A549 (cell line): ENCODE results near the gene GORASP1. TPM values are rescaled to one million over a fixed set of nuclear protein-coding genes. Genes with fewer than 3 reads are reported as not detected.

Experiments
- BHLHE40 ChIP-seq: IDR thresholded peaks from 2 replicates; pipeline ENCODE4 v1.6.1; 2012; ENCODE audit warnings: low read depth, low read length, inconsistent platforms
- CHD2 ChIP-seq: fragments of 150-350 bp; IDR thresholded peaks from 2 replicates; pipeline ENCODE4 v1.6.1; 2014; ENCODE audit warnings: low read length; ENCODE audit not compliant: partially characterized antibody
- E2F6 ChIP-seq: IDR thresholded peaks from 2 replicates; pipeline ENCODE4 v1.6.1; 2012; ENCODE audit warnings: low read depth, borderline replicate concordance
- EHF ChIP-seq: fragments of 250-450 bp; sonication (Bioruptor Pico); IDR thresholded peaks from 2 replicates; pipeline ENCODE4 v1.5.0; 2020; ENCODE audit warnings: mild to moderate bottlenecking
- EP300 ChIP-seq, 2 experiments: fragments of >200 bp; sonication (Bioruptor Twin); formaldehyde crosslinking; IDR thresholded peaks; 2 replicates in 1 of 2; 3 replicates in 1 of 2; pipeline ENCODE4 v1.6.1; 2016 to 2017
- ESRRA ChIP-seq: fragments of 150-350 bp; IDR thresholded peaks from 2 replicates; pipeline ENCODE4 v1.6.1; 2014; ENCODE audit warnings: mild to moderate bottlenecking, low read length, borderline replicate concordance
- FOSB ChIP-seq: fragments of 250-450 bp; sonication (Bioruptor Pico); IDR thresholded peaks from 2 replicates; pipeline ENCODE4 v1.5.0; 2020; ENCODE audit warnings: mild to moderate bottlenecking, moderate library complexity
- FOXS1 ChIP-seq: fragments of 250-450 bp; sonication (Bioruptor Pico); IDR thresholded peaks from 2 replicates; pipeline ENCODE4 v1.5.0; 2020; ENCODE audit warnings: mild to moderate bottlenecking, moderate library complexity
- HDAC2 ChIP-seq: fragments of 200-600 bp; sonication (generic); IDR thresholded peaks from 2 replicates; pipeline ENCODE4 v1.6.1; 2016
- HES2 ChIP-seq: fragments of >200 bp; sonication (Bioruptor Twin); formaldehyde crosslinking; IDR thresholded peaks from 2 replicates; pipeline ENCODE4 v1.6.1; 2016
- HOXB13 ChIP-seq: fragments of 250-450 bp; sonication (Bioruptor Pico); IDR thresholded peaks from 2 replicates; pipeline ENCODE4 v1.5.0; 2020; ENCODE audit warnings: low read depth, mild to moderate bottlenecking, moderate library complexity
- KDM5A ChIP-seq: fragments of 200-600 bp; sonication (generic); IDR thresholded peaks from 2 replicates; pipeline ENCODE4 v1.6.1; 2016; ENCODE audit warnings: antibody characterized with exemption, mild to moderate bottlenecking
- MAFK ChIP-seq: fragments of 450-650 bp; IDR thresholded peaks from 2 replicates; pipeline ENCODE4 v1.6.1; 2014; ENCODE audit not compliant: partially characterized antibody
- MAZ ChIP-seq: fragments of 150-350 bp; IDR thresholded peaks from 2 replicates; pipeline ENCODE4 v1.6.1; 2014; ENCODE audit warnings: antibody characterized with exemption, low read depth, low read length, borderline replicate concordance
- NPAS2 ChIP-seq: fragments of 250-450 bp; sonication (Bioruptor Pico); IDR thresholded peaks from 2 replicates; pipeline ENCODE4 v1.8.0; 2022; ENCODE audit warnings: mild to moderate bottlenecking, moderate library complexity, borderline replicate concordance
- NR3C1 ChIP-seq: fragments of >200 bp; sonication (Bioruptor Twin); formaldehyde crosslinking; IDR thresholded peaks from 3 replicates; pipeline ENCODE4 v1.6.1; 2017
- PBX3 ChIP-seq: IDR thresholded peaks from 2 replicates; pipeline ENCODE4 v1.6.1; 2012
- PHF8 ChIP-seq: fragments of 200-600 bp; sonication (generic); IDR thresholded peaks from 2 replicates; pipeline ENCODE4 v1.6.1; 2016; ENCODE audit warnings: low read depth, mild to moderate bottlenecking, antibody characterized with exemption, moderate library complexity, borderline replicate concordance
- POLR2A ChIP-seq: IDR thresholded peaks from 2 replicates; pipeline ENCODE4 v1.6.1; 2012; ENCODE audit warnings: mild to moderate bottlenecking, low read length
- POLR2AphosphoS2 ChIP-seq: conservative IDR thresholded peaks from 2 replicates; pipeline ENCODE4 v1.6.1; 2012; ENCODE audit warnings: low read length, improper control_type of control experiment, inconsistent platforms
- RARB ChIP-seq: fragments of 250-450 bp; sonication (Bioruptor Pico); IDR thresholded peaks from 2 replicates; pipeline ENCODE4 v1.8.0; 2021; ENCODE audit warnings: mild to moderate bottlenecking, moderate library complexity
- TP53 ChIP-seq: fragments of 250-450 bp; sonication (Bioruptor Pico); IDR thresholded peaks from 2 replicates; pipeline ENCODE4 v1.5.0; 2021; ENCODE audit warnings: mild to moderate bottlenecking, moderate library complexity
- ZNF302 ChIP-seq: fragments of 250-450 bp; sonication (Bioruptor Pico); IDR thresholded peaks from 2 replicates; pipeline ENCODE4 v1.9.0; 2021; ENCODE audit warnings: inconsistent platforms, mild to moderate bottlenecking, moderate library complexity
- polyA plus RNA-seq, 4 experiments: library from polyadenylated mRNA; depleted of rRNA in 3 of 4; stranded (reverse); fragments of >200 nt; fragmentation: RNase III in 1 of 4; extraction: RNeasy Plus Mini Kit Qiagen cat#74134 plus additional on column Dnase treatment in 1 of 4; gene quantifications; 2 replicates in 3 of 4; 3 replicates in 1 of 4; pipeline ENCODE4 v1.2.3, GENCODE V29; 2011 to 2017
- TF ChIP-seq, protein P1 (sequence below): fragments of 200-600 bp; sonication (generic); IDR thresholded peaks from 2 replicates; pipeline ENCODE4 v1.6.1; 2016; ENCODE audit warnings: antibody characterized with exemption, mild to moderate bottlenecking, moderate library complexity
- TF ChIP-seq, protein P2 (sequence below): fragments of 250-450 bp; sonication (Bioruptor Pico); IDR thresholded peaks from 2 replicates; pipeline ENCODE4 v1.5.0; 2021; ENCODE audit warnings: mild to moderate bottlenecking, moderate library complexity, borderline replicate concordance
- TF ChIP-seq, protein P3 (sequence below): fragments of 150-350 bp; IDR thresholded peaks from 2 replicates; pipeline ENCODE4 v1.6.1; 2014; ENCODE audit warnings: low read depth, mild to moderate bottlenecking, low read length
- TF ChIP-seq, protein P4 (sequence below): fragments of >200 bp; sonication (Bioruptor Twin); formaldehyde crosslinking; IDR thresholded peaks from 3 replicates; pipeline ENCODE4 v1.5.1; 2016
- TF ChIP-seq, protein P5 (sequence below): fragments of 250-450 bp; sonication (Bioruptor Pico); IDR thresholded peaks from 2 replicates; pipeline ENCODE4 v1.5.0; 2020; ENCODE audit warnings: low read depth, mild to moderate bottlenecking, moderate library complexity
- TF ChIP-seq, protein P6 (sequence below): IDR thresholded peaks from 2 replicates; pipeline ENCODE4 v1.6.1; 2012

GORASP1 gene
- polyA plus RNA-seq, 2 of the 4 experiments (the other 2 are of a cell fraction), result 30.3 to 32.3 TPM

DNA sequence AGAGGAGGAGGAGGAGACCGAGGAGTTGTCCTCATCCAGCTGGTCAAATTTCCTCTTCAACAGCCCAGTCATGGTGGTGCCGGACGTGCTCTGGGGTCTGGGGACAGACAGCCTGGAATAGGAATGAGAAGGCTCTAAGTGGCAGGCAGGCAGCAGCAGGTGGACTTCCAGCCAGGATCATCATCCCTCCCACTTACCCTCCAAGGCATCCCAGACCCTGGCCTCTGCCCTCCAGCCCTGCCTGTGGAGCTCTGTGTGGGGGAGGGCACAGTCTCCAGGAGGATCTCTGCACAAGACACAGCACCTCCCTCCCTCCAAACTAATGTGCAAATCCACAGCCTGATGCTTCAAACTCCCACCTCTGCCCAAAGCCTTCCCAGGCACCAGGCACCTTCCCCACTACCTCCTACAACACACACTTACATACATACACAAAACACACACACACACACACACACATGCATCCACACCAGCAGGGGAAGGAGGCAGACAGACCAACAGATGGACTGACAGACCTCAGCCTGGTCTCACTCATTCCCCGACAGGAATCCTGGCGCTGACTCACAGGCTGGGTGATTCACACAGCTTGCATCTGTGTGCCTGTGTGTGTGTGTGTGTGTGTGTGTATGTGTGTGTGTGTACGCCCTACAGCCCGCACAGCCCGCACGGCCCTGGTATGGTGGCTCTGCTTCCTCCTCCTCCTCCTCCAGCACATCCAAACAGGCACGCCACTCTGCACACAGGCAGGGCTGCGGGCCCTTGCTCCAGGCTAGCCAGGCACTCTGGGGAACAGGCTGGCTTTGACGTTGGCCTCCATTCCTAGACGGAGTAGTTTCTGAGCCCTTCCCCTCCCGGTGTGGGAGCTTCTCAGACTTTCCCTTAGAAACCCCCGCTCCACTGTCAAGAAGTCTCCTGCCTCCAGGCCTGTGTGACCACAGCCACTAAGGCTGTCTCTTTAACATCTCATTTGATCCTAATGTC is 39.5 kb upstream of the GORASP1 start (continued):
- TF ChIP-seq, protein P1, sequence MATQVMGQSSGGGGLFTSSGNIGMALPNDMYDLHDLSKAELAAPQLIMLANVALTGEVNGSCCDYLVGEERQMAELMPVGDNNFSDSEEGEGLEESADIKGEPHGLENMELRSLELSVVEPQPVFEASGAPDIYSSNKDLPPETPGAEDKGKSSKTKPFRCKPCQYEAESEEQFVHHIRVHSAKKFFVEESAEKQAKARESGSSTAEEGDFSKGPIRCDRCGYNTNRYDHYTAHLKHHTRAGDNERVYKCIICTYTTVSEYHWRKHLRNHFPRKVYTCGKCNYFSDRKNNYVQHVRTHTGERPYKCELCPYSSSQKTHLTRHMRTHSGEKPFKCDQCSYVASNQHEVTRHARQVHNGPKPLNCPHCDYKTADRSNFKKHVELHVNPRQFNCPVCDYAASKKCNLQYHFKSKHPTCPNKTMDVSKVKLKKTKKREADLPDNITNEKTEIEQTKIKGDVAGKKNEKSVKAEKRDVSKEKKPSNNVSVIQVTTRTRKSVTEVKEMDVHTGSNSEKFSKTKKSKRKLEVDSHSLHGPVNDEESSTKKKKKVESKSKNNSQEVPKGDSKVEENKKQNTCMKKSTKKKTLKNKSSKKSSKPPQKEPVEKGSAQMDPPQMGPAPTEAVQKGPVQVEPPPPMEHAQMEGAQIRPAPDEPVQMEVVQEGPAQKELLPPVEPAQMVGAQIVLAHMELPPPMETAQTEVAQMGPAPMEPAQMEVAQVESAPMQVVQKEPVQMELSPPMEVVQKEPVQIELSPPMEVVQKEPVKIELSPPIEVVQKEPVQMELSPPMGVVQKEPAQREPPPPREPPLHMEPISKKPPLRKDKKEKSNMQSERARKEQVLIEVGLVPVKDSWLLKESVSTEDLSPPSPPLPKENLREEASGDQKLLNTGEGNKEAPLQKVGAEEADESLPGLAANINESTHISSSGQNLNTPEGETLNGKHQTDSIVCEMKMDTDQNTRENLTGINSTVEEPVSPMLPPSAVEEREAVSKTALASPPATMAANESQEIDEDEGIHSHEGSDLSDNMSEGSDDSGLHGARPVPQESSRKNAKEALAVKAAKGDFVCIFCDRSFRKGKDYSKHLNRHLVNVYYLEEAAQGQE, result no peak
- TF ChIP-seq PHF8, result no peak
- TF ChIP-seq, protein P2, sequence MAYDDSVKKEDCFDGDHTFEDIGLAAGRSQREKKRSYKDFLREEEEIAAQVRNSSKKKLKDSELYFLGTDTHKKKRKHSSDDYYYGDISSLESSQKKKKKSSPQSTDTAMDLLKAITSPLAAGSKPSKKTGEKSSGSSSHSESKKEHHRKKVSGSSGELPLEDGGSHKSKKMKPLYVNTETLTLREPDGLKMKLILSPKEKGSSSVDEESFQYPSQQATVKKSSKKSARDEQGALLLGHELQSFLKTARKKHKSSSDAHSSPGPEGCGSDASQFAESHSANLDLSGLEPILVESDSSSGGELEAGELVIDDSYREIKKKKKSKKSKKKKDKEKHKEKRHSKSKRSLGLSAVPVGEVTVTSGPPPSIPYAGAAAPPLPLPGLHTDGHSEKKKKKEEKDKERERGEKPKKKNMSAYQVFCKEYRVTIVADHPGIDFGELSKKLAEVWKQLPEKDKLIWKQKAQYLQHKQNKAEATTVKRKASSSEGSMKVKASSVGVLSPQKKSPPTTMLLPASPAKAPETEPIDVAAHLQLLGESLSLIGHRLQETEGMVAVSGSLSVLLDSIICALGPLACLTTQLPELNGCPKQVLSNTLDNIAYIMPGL (CRISPR knock-in tag), result no peak
- TF ChIP-seq POLR2A, result no peak
- no peak for TF ChIP-seq NPAS2 (CRISPR knock-in tag)
- no peak for TF ChIP-seq HOXB13 (CRISPR knock-in tag)
- TF ChIP-seq FOXS1, result no peak
- no peak for TF ChIP-seq ZNF302 (CRISPR knock-in tag)
- TF ChIP-seq, protein P3, sequence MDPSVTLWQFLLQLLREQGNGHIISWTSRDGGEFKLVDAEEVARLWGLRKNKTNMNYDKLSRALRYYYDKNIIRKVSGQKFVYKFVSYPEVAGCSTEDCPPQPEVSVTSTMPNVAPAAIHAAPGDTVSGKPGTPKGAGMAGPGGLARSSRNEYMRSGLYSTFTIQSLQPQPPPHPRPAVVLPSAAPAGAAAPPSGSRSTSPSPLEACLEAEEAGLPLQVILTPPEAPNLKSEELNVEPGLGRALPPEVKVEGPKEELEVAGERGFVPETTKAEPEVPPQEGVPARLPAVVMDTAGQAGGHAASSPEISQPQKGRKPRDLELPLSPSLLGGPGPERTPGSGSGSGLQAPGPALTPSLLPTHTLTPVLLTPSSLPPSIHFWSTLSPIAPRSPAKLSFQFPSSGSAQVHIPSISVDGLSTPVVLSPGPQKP, result no peak
- no peak for TF ChIP-seq PBX3
- TF ChIP-seq, protein P4, sequence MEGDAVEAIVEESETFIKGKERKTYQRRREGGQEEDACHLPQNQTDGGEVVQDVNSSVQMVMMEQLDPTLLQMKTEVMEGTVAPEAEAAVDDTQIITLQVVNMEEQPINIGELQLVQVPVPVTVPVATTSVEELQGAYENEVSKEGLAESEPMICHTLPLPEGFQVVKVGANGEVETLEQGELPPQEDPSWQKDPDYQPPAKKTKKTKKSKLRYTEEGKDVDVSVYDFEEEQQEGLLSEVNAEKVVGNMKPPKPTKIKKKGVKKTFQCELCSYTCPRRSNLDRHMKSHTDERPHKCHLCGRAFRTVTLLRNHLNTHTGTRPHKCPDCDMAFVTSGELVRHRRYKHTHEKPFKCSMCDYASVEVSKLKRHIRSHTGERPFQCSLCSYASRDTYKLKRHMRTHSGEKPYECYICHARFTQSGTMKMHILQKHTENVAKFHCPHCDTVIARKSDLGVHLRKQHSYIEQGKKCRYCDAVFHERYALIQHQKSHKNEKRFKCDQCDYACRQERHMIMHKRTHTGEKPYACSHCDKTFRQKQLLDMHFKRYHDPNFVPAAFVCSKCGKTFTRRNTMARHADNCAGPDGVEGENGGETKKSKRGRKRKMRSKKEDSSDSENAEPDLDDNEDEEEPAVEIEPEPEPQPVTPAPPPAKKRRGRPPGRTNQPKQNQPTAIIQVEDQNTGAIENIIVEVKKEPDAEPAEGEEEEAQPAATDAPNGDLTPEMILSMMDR, result no peak
- 0 out of 2 replicates have a peak, but pooled peaks have one; percentile 43 for TF ChIP-seq RARB (CRISPR knock-in tag)
- TF ChIP-seq MAFK, result no peak
- TF ChIP-seq ESRRA, result no peak
- no peak for TF ChIP-seq NR3C1
- TF ChIP-seq, protein P5, sequence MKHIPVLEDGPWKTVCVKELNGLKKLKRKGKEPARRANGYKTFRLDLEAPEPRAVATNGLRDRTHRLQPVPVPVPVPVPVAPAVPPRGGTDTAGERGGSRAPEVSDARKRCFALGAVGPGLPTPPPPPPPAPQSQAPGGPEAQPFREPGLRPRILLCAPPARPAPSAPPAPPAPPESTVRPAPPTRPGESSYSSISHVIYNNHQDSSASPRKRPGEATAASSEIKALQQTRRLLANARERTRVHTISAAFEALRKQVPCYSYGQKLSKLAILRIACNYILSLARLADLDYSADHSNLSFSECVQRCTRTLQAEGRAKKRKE (CRISPR knock-in tag), result peak; percentile 51; the same call in 1 of the 2 replicates
- no peak for TF ChIP-seq KDM5A
- peak in 1 of 2 experiments; percentile 47; a peak in 1 of 5 replicates for TF ChIP-seq EP300 (IDR thresholded peaks at IDR 0.05)
- TF ChIP-seq EHF, result no peak
- TF ChIP-seq POLR2AphosphoS2, result no peak; the same call in 1 of the 2 replicates
- TF ChIP-seq HES2, result no peak
- TF ChIP-seq HDAC2, result no peak
- TF ChIP-seq E2F6, result no peak
- TF ChIP-seq FOSB (CRISPR knock-in tag), result no peak
- no peak for TF ChIP-seq TP53 (CRISPR knock-in tag)
- TF ChIP-seq, protein P6, sequence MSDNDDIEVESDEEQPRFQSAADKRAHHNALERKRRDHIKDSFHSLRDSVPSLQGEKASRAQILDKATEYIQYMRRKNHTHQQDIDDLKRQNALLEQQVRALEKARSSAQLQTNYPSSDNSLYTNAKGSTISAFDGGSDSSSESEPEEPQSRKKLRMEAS, result peak; percentile 87
- no peak for TF ChIP-seq BHLHE40
- no peak for TF ChIP-seq MAZ
- TF ChIP-seq CHD2, result no peak
